GM19025 (cell line): Measurements from ENCODE around the gene SLC9B1.
A peak's percentile ranks its signal among the peaks of the same experiment; 100 is the strongest.

Experiments used
- ATAC-seq: cut with Tn5 transposase; IDR thresholded peaks from one replicate; pipeline ENCODE4 v1.9.1; 2021; ENCODE audit warnings: mild to moderate bottlenecking, low read depth, moderate library complexity; ENCODE audit not compliant: unreplicated experiment

Gene SLC9B1

GRCh38 chr4:103019308-103020124, at the start of gene SLC9B1:
TSS of gene SLC9B1 (minus strand) at chr4:103019705. CDS start at chr4:102991711, 27,994 bp downstream.
- ATAC-seq: peak; percentile 99

- ATAC-seq: no peak
Measured at GRCh38 chr4:103067841-103068547, 48.5 kb upstream of the SLC9B1 start.

GRCh38 chr4:103060453-103061148, 41.1 kb upstream of the SLC9B1 start:
- ATAC-seq: no peak

GRCh38 chr4:103054030-103054429, 34.5 kb upstream of the SLC9B1 start:
- no peak for ATAC-seq

GRCh38 chr4:103052779-103053178, 33.3 kb upstream of the SLC9B1 start:
- ATAC-seq: no peak

GRCh38 chr4:103052145-103052544, 32.6 kb upstream of the SLC9B1 start:
- ATAC-seq: no peak

GRCh38 chr4:103050736-103051436, 31.4 kb upstream of the SLC9B1 start:
- ATAC-seq: no peak

GRCh38 chr4:103046416-103047290, 27.1 kb upstream of the SLC9B1 start:
- peak; percentile 91 for ATAC-seq

GRCh38 chr4:103044183-103044582, 24.7 kb upstream of the SLC9B1 start:
- ATAC-seq: no peak

- ATAC-seq: no peak
Measured at GRCh38 chr4:103036169-103036568, 16.7 kb upstream of the SLC9B1 start.

GRCh38 chr4:103032574-103032973, 13.1 kb upstream of the SLC9B1 start:
- ATAC-seq: peak; percentile 55

GRCh38 chr4:103030791-103031190, 11.3 kb upstream of the SLC9B1 start:
- ATAC-seq: no peak

GRCh38 chr4:103029300-103029699, 9.8 kb upstream of the SLC9B1 start:
- no peak for ATAC-seq

GRCh38 chr4:103026868-103027267, 7.4 kb upstream of the SLC9B1 start:
- ATAC-seq: no peak

GRCh38 chr4:103024996-103025395, 5.5 kb upstream of the SLC9B1 start:
- ATAC-seq: no peak

GRCh38 chr4:103021120-103021519, 1.6 kb upstream of the SLC9B1 start:
- no peak for ATAC-seq

- ATAC-seq: no peak
Measured at GRCh38 chr4:103018391-103019307, 856 bp downstream of the SLC9B1 start.

- ATAC-seq: no peak
Measured at GRCh38 chr4:103012551-103012950, 7.0 kb downstream of the SLC9B1 start.

GRCh38 chr4:103012060-103012459, 7.4 kb downstream of the SLC9B1 start:
- ATAC-seq: no peak
